GM19452 (cell line): ENCODE measurements around the gene NDUFA13.

Experiments used
- ATAC-seq: cut with Tn5 transposase; IDR thresholded peaks from one replicate; pipeline ENCODE4 v1.9.1; 2021; ENCODE audit not compliant: unreplicated experiment

The NDUFA13 gene

DNA sequence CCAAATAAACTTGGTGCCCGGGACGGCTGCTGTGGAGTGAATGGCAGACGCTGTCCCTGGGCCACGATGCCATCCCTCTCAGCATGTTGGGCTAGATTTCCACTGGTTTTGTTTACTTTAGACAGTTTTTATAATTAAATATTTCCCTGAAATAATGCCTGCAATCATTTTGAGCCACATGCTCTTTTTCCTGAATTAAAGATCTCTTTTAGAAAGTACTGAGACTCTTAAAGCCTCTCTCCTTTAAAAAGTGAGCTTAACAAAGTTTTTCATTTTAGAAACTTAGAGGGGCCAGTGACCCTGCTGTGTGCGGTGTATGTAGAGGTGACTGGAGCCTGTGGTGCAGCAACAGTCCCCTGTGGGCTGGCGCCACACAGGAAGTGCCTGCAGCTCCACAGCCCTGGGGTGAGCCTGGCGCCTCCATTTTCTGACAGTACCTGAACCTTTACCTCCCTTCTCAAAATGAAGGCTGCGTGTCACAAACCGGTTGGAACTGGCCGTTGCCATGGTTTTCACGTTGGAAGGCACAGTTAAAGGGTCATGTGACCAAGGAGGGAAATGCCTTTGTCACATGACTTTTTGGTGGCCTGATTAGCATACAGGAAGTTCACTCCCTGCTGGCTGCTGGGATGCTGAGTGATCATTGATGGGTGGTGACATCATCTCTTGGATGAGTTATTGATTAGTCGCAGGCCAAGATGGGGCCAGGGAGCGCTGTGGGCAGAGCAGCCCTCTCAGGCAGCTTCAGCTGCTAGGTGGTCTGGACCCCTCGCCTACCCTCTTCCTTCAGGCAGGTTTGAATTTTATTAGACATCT is 26.9 kb upstream of the NDUFA13 start:
- ATAC-seq: peak; percentile 73

DNA sequence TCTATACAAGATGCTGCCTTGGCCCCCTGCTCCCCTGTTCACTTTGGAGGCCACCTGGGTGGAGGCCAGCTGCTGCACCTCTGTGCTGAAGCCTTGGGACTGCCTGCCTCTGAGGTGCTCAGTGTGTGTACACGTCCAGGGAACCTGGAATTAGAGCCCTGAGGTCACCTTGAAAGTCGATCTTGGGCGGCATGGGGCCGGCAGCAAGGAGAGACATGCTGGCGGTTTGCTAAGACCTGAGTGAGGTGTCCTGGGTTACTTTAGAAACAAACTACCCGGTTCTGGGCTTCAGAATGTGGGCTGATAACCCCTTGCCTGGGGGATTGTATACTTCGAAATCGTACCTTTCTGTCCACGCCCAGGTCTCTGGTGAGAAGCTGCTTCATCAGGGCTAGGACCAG is 26.2 kb upstream of the NDUFA13 start:
- ATAC-seq: no peak

DNA sequence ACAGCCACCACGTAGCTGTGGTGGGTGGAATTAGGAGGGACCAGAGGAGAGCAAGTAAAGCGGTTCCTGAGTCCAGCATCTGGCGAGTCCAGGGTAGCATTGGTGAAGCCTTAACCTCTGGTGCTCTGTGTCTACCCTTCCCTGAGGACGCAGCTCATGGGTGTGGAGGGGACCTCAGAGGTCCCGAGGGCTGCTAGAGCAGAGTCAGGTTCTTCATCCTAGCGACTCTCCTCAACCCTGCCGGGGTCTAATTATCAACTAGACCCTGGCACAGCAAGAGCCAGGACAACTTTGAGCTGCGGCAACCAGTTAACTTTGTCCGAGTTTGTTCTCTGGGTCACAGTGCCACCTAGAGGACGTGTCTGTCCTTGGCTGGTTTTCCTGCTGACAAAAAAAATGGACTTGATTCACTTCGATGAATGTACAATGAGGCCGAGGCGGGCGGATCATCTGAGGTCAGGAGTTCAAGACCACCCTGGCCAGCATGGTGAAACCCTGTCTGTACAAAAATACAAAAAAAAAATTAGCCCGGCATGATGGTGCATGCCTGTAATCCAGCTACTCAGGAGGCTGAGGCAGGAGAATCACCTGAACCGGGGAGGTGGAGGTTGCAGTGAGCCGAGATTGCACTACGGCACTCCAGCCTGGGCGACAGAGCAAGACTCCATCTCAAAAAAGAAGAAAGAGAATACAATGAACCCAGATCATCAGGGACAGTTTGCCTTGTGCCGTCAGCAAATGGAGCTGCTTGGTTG is 25.6 kb upstream of the NDUFA13 start:
- no peak for ATAC-seq

DNA sequence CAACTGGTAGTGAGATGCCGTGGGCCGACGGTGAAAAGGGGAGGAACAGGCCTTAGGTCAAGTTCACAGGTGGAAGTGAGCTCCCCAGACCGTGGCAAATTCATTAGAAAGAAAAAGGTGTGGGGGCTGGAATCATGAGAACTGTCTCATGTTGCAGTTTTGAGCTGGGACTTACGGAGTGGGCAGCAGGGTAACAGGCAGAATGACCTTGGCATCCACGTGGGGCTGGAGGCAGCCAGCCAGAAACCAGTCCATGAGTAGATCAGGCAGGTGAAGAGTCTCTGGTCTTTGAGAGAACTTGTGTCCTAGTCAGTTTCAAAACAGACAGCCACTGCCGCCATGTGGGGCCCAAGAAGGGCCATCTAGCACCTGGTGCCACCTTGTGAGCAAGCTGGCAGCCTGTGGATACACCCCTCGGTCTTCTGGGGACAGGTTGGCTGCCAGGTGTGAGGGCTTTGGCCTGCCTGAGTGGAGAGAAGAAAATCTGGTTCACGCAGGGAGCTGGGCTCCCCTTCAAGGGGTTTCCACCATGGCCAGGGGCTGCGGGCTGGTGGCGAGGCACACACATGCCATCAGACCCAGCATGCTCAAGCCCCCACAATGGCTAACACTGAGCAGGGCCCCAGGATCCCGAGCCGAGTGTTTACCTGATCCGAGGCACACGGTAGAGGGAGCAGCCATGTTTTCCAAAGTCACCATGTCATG is 24.6 kb upstream of the NDUFA13 start:
- ATAC-seq: no peak

DNA sequence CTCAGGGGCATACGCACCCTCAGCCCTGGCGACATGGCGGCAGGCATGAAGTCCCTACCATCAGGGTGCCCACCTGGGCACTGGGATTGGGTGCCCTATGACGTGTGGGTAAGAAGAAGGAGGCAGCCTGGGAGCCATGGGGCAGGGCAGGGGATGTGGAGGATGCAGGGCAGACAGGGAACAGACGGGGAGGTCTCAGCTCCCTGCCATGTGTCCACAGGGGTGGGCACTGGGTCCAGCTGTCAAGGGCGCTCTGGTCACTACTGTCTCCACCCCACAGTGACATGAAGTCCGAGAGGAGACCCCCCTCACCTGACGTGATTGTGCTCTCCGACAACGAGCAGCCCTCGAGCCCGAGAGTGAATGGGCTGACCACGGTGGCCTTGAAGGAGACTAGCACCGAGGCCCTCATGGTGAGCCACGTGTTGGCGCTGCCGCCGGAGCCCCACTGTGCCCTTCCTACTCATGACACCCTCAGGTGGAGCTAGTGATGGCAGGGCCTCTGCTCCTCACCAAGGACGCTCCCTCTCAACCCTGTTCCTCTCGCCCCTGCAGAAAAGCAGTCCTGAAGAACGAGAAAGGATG is 23.9 kb upstream of the NDUFA13 start:
- no peak for ATAC-seq

DNA sequence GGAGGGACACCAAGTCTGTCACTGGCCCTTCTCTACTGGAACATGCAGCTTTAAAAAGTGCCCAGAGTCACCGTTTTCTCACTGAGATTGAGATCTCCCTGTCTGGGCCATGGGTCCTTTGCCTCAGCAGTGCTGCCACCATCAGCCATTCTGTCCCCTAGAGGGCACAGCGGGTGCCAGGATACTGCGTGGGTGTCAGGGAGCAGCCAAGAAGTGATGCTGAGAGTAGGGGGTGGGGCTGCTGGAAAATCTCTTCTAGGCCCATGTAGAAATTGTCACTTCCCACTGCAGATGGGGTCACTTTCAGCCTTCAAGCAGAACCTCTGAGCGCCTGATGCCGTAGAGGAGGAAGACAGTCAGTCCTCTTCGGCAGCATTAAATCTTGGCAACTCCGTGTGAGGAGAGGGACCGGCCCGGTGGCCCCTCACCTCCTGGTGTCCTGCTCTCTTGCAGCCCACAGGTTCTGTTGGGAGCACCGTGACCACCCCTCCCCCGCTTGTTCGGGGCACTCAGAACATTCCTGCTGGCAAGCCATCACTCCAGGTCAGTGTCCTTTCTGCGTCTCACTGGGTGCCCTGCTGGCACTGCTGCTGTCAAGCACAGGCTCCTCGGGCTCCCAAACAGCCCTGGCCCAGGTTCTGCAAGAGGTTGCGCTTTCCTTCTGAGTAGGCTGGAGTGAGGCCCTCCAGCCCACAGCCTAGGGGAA is 22.0 kb upstream of the NDUFA13 start:
- no peak for ATAC-seq

DNA sequence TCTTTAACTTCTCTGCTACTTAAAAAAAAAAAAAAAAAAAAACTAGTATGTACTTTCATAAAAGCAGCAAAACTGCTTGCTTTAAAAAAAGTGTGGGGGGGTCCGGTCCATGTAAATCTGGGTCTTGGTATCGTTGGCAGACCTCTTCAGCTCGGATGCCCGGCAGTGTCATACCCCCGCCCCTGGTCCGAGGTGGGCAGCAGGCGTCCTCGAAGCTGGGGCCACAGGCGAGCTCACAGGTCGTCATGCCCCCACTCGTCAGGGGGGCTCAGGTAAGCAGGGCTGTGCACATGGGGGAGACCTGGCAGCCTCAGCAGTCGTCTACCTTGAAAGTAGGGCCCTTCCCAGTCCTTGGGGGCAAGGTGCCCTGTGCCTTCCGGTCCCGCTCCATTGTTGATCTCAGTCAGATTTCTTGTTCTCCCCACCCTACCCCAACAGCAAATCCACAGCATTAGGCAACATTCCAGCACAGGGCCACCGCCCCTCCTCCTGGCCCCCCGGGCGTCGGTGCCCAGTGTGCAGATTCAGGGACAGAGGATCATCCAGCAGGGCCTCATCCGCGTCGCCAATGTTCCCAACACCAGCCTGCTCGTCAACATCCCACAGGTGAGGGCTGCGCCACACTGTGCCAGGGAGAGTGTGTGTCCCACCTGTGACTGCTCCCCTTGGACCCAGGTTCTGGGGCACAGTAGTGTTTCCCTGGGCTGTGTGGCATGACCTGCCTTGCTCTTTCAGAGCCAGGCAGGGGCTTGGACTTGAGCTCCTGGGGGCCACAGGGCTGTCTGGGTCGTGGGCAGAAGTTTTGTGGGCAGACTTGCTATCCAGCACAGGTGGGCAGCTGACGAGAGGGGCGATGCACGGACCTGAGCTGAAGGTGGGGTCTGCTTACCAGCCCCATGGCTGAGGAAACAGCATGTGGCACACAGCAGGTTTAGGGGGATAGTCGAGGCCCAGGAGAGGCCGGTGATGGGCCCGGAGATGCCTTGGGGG is 20.1 kb upstream of the NDUFA13 start:
- no peak for ATAC-seq

DNA sequence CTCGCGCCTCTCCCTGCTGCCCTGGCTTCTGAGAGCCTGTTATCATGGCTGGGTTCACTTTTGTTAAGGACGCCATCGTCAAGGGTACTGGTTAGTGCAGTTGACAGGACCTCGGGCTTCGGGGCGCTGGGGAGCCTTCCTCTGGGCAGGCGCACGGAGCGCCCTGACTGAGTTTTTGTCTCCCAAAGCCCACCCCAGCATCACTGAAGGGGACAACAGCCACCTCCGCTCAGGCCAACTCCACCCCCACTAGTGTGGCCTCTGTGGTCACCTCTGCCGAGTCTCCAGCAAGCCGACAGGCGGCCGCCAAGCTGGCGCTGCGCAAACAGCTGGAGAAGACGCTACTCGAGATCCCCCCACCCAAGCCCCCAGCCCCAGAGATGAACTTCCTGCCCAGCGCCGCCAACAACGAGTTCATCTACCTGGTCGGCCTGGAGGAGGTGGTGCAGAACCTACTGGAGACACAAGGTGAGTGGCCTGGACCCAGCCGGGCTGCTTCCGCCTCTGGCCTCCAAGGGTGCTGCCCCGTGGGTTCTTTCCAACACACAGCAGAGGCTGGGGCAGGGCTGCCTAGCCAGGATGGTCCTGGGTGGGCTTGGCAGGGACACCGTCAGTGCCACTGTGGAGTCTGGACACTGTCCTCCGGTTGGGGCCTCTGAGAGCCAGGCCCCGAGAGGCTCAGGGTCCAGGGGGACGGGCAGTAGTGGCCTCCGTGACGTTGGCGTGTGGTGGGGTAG is 17.6 kb upstream of the NDUFA13 start:
- ATAC-seq: no peak

DNA sequence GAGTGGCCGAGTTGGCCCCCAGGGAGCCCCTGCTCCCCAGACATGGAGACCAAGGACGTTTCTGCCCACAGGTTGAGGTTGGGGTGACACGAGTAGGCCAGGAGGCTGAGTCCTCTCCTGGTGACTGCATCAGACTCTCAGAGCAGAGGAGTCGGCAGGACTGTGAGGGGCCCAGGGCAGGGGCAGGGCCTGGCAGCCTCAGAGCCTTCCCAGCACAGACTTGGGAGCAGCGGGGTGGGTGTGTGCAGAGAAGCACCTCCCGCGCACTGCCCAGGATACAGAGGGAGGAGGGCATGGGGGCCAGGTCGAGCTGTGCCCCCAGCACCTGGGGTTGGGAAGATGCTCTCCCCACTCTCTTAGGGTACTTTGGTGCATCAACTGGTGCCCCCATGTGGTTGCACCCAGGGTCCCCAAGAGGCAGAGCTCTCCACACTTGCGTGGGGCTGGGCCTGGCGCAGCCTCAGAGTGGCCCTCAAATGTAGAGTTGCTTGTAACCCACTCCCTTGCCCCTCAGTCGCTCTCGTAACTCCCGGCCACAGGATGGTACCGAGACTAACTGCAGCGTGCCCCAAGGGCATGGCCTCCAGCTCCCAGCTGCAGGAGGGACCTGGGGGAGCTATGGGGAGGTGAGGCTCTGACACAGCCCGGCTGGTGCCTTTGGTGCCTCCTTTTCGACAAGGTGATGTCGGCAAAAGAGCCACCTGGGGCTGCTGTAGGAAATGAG is 16.6 kb upstream of the NDUFA13 start:
- ATAC-seq: no peak

DNA sequence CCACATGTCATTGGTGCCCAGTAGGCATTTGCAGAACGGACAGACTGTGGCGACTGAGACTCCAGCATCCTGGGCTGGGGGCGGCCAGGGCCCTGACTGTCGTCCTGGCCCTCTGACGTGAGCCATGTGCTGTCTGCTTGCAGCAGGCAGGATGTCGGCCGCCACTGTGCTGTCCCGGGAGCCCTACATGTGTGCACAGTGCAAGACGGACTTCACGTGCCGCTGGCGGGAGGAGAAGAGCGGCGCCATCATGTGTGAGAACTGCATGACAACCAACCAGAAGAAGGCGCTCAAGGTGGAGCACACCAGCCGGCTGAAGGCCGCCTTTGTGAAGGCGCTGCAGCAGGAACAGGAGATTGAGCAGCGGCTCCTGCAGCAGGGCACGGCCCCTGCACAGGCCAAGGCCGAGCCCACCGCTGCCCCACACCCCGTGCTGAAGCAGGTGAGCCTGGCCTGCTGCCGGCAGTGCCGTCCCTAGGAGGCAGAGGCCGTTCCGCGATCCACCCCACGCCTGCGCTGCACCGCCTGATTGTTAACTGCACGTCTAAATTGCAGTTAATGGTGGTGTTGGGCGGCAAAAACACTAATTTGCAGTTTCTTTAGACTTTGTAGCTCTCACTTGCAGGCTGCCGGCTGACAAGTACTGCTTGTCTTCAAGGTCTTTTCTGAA is 14.9 kb upstream of the NDUFA13 start:
- no peak for ATAC-seq

DNA sequence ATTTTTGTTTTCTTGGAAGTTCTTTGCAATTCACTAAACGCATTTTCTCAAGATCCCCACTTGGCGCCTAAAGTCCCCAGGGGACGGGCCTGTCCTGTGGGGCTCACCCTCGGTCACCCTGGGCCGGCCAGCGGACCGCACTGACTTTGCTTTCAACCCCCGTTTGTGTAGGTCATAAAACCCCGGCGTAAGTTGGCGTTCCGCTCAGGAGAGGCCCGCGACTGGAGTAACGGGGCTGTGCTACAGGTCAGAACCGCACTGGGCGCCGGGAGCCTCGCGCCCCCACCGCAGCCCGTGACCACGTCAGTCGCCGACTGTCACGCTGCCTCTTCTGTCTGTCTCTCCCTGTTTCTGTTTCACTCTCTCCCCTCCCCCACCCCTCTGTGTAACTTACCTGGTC is 14.2 kb upstream of the NDUFA13 start:
- ATAC-seq: no peak

DNA sequence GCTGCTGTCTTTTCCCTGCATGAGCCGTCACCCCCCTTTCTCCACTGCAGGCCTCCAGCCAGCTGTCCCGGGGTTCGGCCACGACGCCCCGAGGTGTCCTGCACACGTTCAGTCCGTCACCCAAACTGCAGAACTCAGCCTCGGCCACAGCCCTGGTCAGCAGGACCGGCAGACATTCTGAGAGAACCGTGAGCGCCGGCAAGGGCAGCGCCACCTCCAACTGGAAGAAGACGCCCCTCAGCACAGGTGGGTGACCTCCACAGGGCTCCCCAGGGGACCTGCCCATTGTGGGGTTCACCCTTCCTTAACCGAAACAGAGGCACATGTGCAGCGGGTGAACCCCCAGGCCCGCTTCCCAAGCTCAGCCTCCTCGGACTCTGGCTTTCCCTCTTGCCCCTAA is 13.7 kb upstream of the NDUFA13 start:
- no peak for ATAC-seq

DNA sequence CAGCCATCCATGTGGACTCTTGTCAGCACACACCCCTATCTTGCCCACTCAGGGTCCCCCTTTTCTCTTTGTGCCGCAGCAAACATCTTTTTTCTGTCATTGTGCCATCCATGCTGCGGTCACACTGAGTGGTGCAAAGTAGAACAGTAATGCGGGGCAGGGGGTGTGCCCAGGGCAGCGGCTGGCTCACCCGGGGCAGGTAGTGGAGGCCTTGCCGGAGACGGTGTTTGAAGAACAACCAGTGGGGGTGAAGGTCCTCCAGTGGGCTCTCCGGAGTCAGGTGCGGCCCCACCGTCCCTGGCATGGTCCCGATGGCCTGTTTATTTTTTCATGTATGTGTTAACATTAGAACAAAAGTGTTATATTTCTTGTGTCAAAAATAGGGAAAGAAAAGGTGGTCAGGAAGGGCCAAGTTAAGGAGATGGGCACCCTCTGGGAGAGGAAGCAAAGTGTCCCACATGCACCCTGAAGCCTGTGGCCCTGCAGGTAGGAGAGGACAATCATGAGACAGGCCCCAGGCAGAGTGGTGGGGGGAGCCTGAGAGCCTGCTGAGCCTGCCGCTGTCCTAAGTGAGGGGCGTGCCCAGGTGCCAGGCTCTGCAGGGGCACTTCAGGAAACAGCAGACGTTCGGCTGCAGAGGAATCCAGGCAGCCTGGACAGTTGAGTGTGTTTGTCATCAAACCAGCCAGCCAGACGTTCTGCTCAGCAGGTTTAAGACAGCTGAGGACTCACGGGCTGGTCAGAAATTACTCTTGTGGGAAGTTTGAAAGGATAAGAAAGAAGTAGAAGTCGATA is 13.0 kb upstream of the NDUFA13 start:
- ATAC-seq: no peak

DNA sequence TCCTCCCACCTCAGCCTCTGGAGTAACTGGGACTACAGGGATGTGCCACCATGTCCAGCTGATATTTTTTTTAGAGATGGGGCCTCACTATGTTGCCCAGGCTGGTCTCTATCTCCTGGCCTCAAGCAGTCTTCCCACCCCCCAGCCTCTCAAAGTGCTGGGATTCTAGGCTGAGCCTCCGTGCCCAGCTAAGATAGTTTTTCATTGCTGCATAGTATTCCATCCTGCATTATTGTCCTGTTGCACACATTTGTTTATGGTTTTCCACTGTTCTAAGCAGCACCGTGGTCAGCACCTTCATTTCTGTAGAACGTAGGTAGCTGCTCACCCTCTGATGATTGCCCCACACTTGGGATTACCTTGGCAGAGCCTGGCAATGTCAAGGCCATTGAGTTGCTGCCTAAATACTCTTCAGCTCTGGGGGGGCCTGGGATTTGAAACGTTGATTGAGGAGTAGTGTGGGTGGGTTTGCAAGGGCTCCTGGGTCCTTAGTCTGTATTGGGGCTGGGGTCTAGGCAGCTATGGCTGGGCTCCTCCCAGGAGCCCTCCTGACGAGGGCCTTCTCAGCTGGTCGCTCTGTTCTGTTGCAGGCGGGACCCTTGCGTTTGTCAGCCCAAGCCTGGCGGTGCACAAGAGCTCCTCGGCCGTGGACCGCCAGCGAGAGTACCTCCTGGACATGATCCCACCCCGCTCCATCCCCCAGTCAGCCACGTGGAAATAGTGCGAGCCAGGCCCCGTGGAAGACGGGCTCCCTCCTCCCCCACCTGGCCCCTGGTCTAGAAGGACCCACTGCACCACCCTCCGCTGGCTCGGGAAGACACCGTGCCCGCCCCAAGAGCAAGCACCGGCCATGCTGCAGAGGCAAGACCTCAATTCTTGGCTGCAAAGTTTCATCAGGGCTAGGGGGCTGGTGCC is 11.0 kb upstream of the NDUFA13 start:
- ATAC-seq: no peak

DNA sequence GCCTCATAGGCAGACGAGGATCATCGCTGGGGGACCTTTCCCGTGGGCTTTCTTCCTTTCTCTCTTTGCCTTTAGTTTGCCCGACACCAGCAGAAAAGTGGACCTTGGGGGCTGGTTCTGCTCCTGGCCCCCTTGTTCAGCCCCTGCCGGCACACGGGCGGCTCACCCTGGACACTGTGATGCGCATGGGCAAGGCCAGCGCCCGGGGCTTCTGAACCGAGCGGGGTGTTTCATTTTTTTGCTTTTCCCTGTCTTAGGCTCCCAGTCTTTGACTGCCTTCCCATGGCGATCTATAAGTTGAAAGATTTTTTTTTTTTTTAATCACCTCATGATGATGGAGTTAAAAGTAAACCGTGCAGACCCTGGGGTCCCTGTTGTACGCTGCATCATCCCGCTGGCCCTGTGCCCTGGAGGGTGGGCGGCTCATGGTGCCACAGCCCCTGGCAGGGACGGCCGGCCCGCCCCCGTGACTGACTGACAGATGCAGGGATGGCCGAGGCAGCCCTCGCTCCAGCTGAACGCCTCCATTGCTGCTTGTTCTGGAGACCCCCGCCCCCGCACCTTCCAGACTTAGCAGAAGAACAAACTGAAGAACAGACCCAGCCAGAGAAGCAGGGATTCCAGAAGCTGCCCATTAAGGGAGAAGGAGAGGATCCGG is 10.2 kb upstream of the NDUFA13 start:
- no peak for ATAC-seq
